ENCODE measurements around the gene PRX. TPM values are rescaled to one million over a fixed set of nuclear protein-coding genes. Genes with fewer than 3 reads are reported as not detected.
A peak's percentile ranks its signal among the peaks of the same experiment; 100 is the strongest.
"Not testable (repeated sequence)": the region's sequence is repeated elsewhere in the genome, so short reads cannot be mapped to it uniquely, and the experiment has no call there.

The PRX gene
- total RNA-seq, 2 experiments from 2014 or later = 0.80 to 1.1 TPM

DNA sequence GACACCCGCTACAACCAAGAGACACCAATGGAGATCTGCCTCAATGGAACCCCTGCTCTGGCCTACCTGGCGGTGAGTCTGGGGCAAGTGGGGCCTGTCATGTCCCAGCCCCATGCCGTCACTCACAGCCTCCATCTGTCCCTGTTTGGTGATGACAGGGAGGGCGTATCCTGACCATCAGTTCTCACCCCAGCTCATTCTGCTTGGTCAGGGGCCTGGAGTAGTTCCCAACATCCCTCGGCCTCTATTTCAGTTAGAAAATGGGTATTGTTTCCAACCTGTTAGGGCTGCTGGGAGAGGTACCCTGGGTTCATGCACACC is 41.4 kb downstream of the PRX start:
- H3K9me3 Mint-ChIP-seq (ENCODE audit: low read depth) = no peaks in the 10 kb centered on the region
- H3K4me1 Mint-ChIP-seq = peaks cover 12% of the 10 kb centered on the region
- DNase-seq (no peak), ATAC-seq (no peak)
- no peaks in the 10 kb centered on the region for H3K27me3 Mint-ChIP-seq
- CTCF ChIA-PET = interaction anchor here (1.1 kb wide), 1 partner anchor 45 kb away, joined by 3 read pairs; no protein-coding TSS in a partner anchor
- no peak overlapping the region for H3K4me3 Mint-ChIP-seq
- H3K27ac Mint-ChIP-seq = no peak overlapping the region
- H3K36me3 Mint-ChIP-seq = peaks cover 4% of the 10 kb centered on the region

DNA sequence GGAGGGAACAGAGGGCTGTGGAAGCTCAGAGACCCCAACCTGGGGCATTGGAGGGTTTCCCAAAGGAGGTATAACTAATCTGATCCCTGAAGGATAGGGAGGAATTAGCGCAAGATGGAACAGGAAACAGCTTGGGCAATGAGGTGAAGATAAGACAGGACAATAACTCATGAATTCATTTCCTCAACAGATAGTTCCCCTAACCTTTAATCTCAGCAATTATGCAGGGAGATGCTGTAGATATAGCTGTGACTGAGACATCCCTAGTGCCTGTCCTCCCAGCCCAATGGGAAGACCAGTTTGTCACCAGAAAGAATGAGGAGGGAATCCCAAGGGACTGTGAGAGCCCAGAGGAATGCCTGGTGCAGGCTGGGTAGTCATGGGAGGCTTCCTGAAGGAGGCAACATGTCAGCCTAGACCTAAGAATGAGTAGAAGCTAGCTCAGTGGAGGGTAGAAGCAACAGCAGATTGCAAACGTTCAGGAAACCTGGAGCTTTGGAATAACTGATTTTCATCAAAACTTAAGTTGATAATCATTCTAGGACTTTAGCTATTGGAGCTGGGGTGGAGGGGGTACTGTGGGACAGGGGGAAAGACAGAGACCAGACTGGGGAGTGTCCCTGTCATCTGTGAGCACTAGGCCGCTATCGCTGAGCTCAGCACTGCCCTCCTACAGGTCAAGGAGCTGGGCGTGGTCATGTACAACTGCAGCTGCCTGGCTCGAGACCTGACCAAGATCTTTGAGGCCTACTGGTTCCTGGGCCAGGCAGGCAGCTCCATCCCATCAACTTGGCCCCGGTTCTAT is 42.0 kb downstream of the PRX start:
- Mint-ChIP-seq H3K36me3 (peaks cover 4% of the 10 kb centered on the region), H3K27me3 (no peaks in the 10 kb centered on the region), H3K4me1 (peaks cover 12% of the 10 kb centered on the region), H3K4me3 (no peak overlapping the region), H3K9me3 (ENCODE audit: low read depth) (no peaks in the 10 kb centered on the region), H3K27ac (no peak overlapping the region)
- ATAC-seq (no peak), DNase-seq (no peak)
- CTCF ChIA-PET = interaction anchor here (1.1 kb wide), 1 partner anchor 44 kb away, joined by 3 read pairs; no protein-coding TSS in a partner anchor

DNA sequence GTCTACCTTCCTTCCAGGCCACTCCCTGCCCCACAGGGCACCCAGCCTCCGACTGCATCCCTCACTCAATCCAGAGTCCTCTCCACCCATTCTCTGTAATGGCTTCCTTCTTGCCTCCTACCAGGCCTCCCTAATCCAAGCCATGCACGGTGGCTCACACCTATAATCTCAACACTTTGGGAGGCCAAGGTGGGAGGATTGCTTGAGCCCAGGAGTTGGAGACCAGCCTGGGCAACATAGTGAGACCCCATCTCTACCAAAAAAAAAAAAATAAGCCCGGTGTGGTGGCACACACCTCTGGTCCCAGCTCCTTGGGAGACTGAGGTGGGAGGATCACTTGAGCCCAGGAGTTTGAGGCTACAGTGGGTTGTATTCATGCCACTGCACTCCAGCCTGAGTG is 42.9 kb downstream of the PRX start:
- ATAC-seq; H3K9me3 Mint-ChIP-seq (ENCODE audit: low read depth); H3K4me3 Mint-ChIP-seq; CTCF ChIA-PET; DNase-seq; H3K36me3 Mint-ChIP-seq; H3K27ac Mint-ChIP-seq; H3K27me3 Mint-ChIP-seq: not testable (repeated sequence)
- H3K4me1 Mint-ChIP-seq = peaks cover 15% of the 10 kb centered on the region

DNA sequence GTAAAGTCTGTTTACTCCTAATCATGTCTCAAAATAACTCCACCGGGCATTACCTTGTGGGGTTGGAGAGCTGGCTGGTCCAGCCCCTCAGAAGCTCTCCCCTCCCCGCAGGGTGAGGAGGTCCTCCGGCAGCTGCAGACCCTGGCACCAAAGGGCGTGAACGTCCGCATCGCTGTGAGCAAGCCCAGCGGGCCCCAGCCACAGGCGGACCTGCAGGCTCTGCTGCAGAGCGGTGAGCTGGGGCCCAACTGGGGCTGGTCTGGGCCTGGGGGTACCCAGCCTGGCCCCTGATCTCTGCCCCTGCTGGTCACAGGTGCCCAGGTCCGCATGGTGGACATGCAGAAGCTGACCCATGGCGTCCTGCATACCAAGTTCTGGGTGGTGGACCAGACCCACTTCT is 43.4 kb downstream of the PRX start:
- Mint-ChIP-seq H3K27me3 (no peaks in the 10 kb centered on the region), H3K4me1 (peaks cover 15% of the 10 kb centered on the region), H3K36me3 (peaks cover 4% of the 10 kb centered on the region), H3K27ac (no peak overlapping the region), H3K9me3 (ENCODE audit: low read depth) (no peaks in the 10 kb centered on the region), H3K4me3 (no peak overlapping the region)
- ATAC-seq = no peak
- no peak for DNase-seq
- CTCF ChIA-PET = no interaction called here

- CTCF ChIA-PET = interaction anchor here (1.6 kb wide), 1 partner anchor 62 kb away, joined by 3 read pairs; no protein-coding TSS in a partner anchor
- H3K36me3 Mint-ChIP-seq = peaks cover 6% of the 10 kb centered on the region
- no peak for ATAC-seq
- H3K27ac Mint-ChIP-seq = no peak overlapping the region
- peaks cover 20% of the 10 kb centered on the region for H3K4me1 Mint-ChIP-seq
- no peak overlapping the region for H3K4me3 Mint-ChIP-seq
- H3K9me3 Mint-ChIP-seq (ENCODE audit: low read depth) = no peaks in the 10 kb centered on the region
- H3K27me3 Mint-ChIP-seq = no peaks in the 10 kb centered on the region
- no peak for DNase-seq
Measured at GRCh38 chr19:40367577-40368434, 45.4 kb downstream of the PRX start.

DNA sequence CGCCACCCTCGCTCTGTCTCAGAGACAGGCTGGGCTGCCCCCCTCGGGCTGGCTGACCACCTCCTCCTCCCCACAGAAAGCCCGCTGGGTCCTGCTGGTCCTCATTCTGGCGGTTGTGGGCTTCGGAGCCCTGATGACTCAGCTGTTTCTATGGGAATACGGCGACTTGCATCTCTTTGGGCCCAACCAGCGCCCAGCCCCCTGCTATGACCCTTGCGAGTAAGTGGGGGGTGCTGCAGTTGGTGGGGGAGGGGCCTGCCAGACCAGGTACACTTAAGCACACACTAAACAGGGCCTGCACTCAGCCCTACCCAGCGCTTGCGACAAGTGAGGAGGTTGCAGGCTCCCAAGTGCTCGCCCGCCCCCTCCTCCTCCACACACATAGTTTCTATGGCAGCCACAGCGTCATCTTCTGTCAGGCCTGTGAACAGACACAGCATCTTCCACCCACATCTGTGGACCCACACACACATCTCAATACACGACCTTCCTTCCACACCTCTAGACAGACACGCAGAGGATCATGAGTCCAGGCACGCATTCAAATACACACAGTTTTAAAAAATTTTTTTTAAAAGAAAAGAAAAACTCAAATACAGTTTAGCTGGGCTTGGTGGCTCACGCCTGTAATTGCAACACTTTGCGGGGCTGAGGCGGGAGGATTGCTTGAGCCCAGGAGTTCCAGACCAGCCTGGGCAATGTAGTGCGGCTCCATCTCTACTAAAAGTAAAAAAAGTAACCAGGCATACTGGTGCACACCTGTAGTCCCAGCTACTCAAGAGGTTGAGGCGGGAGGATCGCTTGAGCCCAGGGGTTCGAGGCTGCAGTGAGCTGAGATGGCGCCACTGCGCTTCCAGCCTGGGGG is 46.2 kb downstream of the PRX start:
- Mint-ChIP-seq H3K36me3 (peaks cover 6% of the 10 kb centered on the region), H3K27ac (no peak overlapping the region), H3K4me3 (no peak overlapping the region), H3K27me3 (no peaks in the 10 kb centered on the region), H3K9me3 (ENCODE audit: low read depth) (no peaks in the 10 kb centered on the region), H3K4me1 (peaks cover 26% of the 10 kb centered on the region)
- no peak for ATAC-seq
- CTCF ChIA-PET = interaction anchor here (1.6 kb wide), 1 partner anchor 61 kb away, joined by 3 read pairs; no protein-coding TSS in a partner anchor
- DNase-seq = no peak

DNA sequence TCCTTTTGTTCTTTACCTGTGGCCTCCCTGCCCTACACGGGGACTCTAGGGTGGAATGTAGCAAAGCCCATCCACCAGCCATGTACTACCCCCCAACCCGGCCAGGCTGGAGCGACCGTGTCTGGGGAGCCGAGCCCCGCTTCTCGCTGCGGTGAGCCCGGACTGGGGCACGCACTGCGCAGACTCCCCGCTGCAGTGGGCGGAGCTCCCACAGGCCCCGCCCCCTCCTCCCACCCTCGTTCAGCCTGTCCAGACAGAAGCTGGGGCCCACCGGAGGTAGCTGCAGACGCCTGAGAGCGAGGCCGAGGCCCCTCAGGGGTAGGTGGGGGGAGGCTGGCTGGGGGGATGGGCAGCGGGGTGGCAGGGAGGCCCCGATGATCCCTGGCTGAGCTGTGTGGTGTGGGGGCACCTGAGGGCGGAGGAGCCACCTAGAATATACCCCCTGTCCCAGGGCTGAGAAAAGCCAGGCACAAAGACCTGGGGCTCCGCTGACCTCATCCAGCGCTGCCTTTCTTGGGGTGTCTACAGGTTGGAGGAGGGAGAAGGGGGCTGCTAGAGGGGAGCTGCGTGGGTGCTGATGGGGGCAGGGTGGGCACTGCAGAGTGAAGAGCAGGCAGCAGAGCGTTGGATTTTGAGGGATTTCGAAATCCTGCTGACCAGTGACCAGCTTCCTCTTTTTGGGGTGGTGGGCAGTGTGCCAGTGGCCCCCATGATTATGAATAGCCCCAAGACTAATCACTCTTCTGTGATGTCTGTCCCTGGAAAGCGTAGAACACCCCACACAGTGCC is 47.4 kb downstream of the PRX start:
- CTCF ChIA-PET = interaction anchor here (0.7 to 3.0 kb wide), 2 partner anchors 55 to 60 kb away, joined by 3 to 11 read pairs; partner anchors contain the start of gene SERTAD1
- Mint-ChIP-seq H3K4me1 (peaks cover 28% of the 10 kb centered on the region), H3K27ac (no peak overlapping the region), H3K36me3 (peaks cover 6% of the 10 kb centered on the region), H3K27me3 (no peaks in the 10 kb centered on the region), H3K4me3 (peak overlapping the region; percentile 57), H3K9me3 (ENCODE audit: low read depth) (no peaks in the 10 kb centered on the region)
- DNase-seq (peak; percentile 65), ATAC-seq (peak; percentile 72)

DNA sequence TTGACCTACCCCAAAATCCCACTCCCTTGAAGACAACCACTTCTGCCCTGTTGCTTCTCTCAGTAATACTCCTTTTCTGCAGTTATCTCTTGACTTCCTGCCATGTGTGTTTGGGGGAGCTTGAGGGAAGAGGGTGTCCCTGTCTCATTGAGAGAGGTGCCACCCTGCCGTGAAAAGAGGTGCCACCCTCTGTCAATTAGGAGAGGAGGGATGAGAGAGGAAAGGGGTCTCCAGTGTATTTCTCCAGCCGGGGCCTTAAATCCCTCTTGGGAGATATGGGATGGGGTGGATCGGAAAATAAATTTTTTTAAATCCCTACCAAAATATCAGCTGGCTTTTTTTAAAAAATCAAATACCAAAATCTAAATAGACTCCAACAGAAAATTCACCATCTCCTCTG is 48.2 kb downstream of the PRX start:
- H3K9me3 Mint-ChIP-seq (ENCODE audit: low read depth) = no peaks in the 10 kb centered on the region
- CTCF ChIA-PET = interaction anchor here (0.7 to 3.0 kb wide), 3 partner anchors 56 to 61 kb away, joined by 3 to 11 read pairs (median 3); partner anchors contain the start of gene SERTAD1
- peaks cover 28% of the 10 kb centered on the region for H3K4me1 Mint-ChIP-seq
- H3K36me3 Mint-ChIP-seq = peaks cover 6% of the 10 kb centered on the region
- DNase-seq (no peak), ATAC-seq (no peak)
- H3K27me3 Mint-ChIP-seq = no peaks in the 10 kb centered on the region
- H3K27ac Mint-ChIP-seq = no peak overlapping the region
- H3K4me3 Mint-ChIP-seq = peak overlapping the region; percentile 57

DNA sequence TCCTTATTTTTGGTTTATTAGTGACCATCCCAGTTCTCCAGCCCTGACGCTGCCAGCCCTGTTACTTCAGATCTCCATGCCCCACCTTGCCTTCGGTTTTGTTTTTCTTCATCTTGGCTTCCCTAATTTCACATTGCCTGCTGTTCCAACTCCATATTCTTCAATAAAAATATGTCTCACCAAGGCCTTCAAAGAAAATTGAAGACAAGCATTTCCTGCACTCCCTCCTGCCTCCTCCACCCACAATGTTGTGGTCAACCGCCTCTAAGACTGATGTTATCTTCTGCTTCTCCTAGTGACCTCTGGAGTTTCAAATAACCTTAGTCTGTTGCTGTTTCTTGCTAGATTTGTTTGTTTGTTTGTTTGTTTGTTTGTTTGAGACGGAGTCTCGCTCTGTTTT is 50.1 kb downstream of the PRX start:
- CTCF ChIA-PET = no interaction called here
- Mint-ChIP-seq H3K4me1 (peaks cover 32% of the 10 kb centered on the region), H3K36me3 (peaks cover 7% of the 10 kb centered on the region), H3K27ac (peak overlapping the region; percentile 81), H3K27me3 (no peaks in the 10 kb centered on the region), H3K9me3 (ENCODE audit: low read depth) (no peaks in the 10 kb centered on the region), H3K4me3 (peak overlapping the region; percentile 7)
- peak; percentile 76 for DNase-seq
- peak; percentile 37 for ATAC-seq

- Mint-ChIP-seq H3K9me3 (ENCODE audit: low read depth) (no peaks in the 10 kb centered on the region), H3K4me1 (peaks cover 38% of the 10 kb centered on the region), H3K27ac (no peak overlapping the region), H3K27me3 (no peaks in the 10 kb centered on the region), H3K36me3 (peaks cover 7% of the 10 kb centered on the region), H3K4me3 (no peak overlapping the region)
- CTCF ChIA-PET = no interaction called here
- ATAC-seq = no peak
- no peak for DNase-seq
Measured at GRCh38 chr19:40362160-40362559, 51.0 kb downstream of the PRX start.

DNA sequence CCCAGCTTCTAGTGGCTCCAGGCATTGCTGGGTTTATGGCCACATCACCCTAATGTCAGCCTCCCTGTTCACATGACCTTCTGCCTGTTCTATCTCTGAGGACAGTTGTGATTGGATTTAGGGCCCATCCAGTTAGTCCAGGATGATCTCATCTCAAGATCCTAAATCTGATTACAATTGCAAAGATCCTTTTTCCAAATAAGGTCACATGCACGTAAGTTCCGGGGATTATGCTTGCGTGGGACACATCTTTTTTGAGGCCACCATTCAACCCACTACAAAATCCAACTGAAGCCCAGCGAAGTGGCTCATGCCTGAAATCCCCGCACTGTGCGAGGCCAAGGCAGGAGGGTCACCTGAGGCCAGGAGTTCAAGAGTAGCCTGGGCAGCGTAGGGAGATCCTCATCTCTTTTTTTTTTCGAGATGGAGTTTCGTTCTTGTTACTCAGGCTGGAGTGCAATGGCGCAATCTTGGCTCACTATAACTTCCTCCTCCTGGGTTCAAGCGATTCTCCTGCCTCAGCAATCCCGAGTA is 52.4 kb downstream of the PRX start:
- DNase-seq = no peak
- no peak overlapping the region for H3K4me3 Mint-ChIP-seq
- H3K36me3 Mint-ChIP-seq = peaks cover 5% of the 10 kb centered on the region
- no peak overlapping the region for H3K27ac Mint-ChIP-seq
- ATAC-seq = no peak
- H3K27me3 Mint-ChIP-seq = no peaks in the 10 kb centered on the region
- CTCF ChIA-PET = no interaction called here
- no peaks in the 10 kb centered on the region for H3K9me3 Mint-ChIP-seq (ENCODE audit: low read depth)
- H3K4me1 Mint-ChIP-seq = peaks cover 42% of the 10 kb centered on the region

- Mint-ChIP-seq H3K36me3 (peaks cover 5% of the 10 kb centered on the region), H3K4me3 (no peak overlapping the region), H3K4me1 (peaks cover 39% of the 10 kb centered on the region), H3K27ac (no peak overlapping the region), H3K27me3 (no peaks in the 10 kb centered on the region), H3K9me3 (ENCODE audit: low read depth) (no peaks in the 10 kb centered on the region)
- no peak for ATAC-seq
- CTCF ChIA-PET = no interaction called here
- no peak for DNase-seq
Measured at GRCh38 chr19:40360020-40360707, 53.0 kb downstream of the PRX start.

Measured in activated CD8-positive, alpha-beta memory T cell treated with anti-CD3 and anti-CD28 coated beads, Interleukin-2, amount 10 ng/mL, durations not matched to agents 7 days and 5 days (primary cell).